Neural crest cell (in vitro differentiated cells): ENCODE measurements around the gene CYSTM1. TPM values are rescaled to one million over a fixed set of nuclear protein-coding genes. Genes with fewer than 3 reads are reported as not detected.

ENCODE experiments used
- DNase-seq: peaks from one replicate; pipeline ENCODE4 v3.0.0; 2021; ENCODE audit warnings: low read depth, mixed read lengths, low spot score
- H3K27ac Mint-ChIP-seq: one replicate; pipeline ENCODE4 v1.8.0; 2021; ENCODE audit warnings: mild to moderate bottlenecking, mixed read lengths; ENCODE audit not compliant: unreplicated experiment
- H3K27me3 Mint-ChIP-seq: 2 replicates; pipeline ENCODE4 v1.8.0; 2021; ENCODE audit warnings: low read depth, mild to moderate bottlenecking, mixed read lengths
- H3K36me3 Mint-ChIP-seq: 2 replicates; pipeline ENCODE4 v1.8.0; 2021; ENCODE audit warnings: low read depth, mild to moderate bottlenecking, mixed read lengths
- H3K4me1 Mint-ChIP-seq: 2 replicates; pipeline ENCODE4 v1.8.0; 2021; ENCODE audit warnings: mixed read lengths
- H3K4me3 Mint-ChIP-seq: one replicate; pipeline ENCODE4 v1.8.0; 2021; ENCODE audit warnings: mild to moderate bottlenecking, mixed read lengths
- H3K9me3 Mint-ChIP-seq: 2 replicates; pipeline ENCODE4 v1.8.0; 2021; ENCODE audit warnings: mixed read lengths
- CTCF ChIP-seq: fragments of 200-600 bp; sonication (generic); conservative IDR thresholded peaks from 2 replicates; pipeline ENCODE4 v1.5.0; 2021; ENCODE audit warnings: antibody characterized with exemption, mild to moderate bottlenecking
- total RNA-seq: library from RNA; stranded (reverse); gene quantifications from 2 replicates; pipeline ENCODE4 v1.2.1, GENCODE V29; 2021

CYSTM1 gene
- total RNA-seq, 1 donor from 2014 or later, result 19.8 TPM

GRCh38 chr5:140266471-140267200 is 91.6 kb downstream of the CYSTM1 start:
- H3K4me1 Mint-ChIP-seq, result peaks cover 24% of the 10 kb centered on the region
- no peak for TF ChIP-seq CTCF
- DNase-seq, result no peak
- H3K27ac Mint-ChIP-seq, result no peak overlapping the region
- H3K4me3 Mint-ChIP-seq, result no peak overlapping the region
- H3K27me3 Mint-ChIP-seq, result no peaks in the 10 kb centered on the region
- no peaks in the 10 kb centered on the region for H3K9me3 Mint-ChIP-seq
- H3K36me3 Mint-ChIP-seq, result peaks cover 8% of the 10 kb centered on the region

GRCh38 chr5:140267201-140267540 is 92.2 kb downstream of the CYSTM1 start:
- DNase-seq, result no peak
- TF ChIP-seq CTCF, result no peak
- no peaks in the 10 kb centered on the region for H3K9me3 Mint-ChIP-seq
- no peak overlapping the region for H3K27ac Mint-ChIP-seq
- peaks cover 20% of the 10 kb centered on the region for H3K4me1 Mint-ChIP-seq
- no peaks in the 10 kb centered on the region for H3K27me3 Mint-ChIP-seq
- H3K4me3 Mint-ChIP-seq, result no peak overlapping the region
- H3K36me3 Mint-ChIP-seq, result peaks cover 8% of the 10 kb centered on the region

GRCh38 chr5:140267559-140268018 is 92.6 kb downstream of the CYSTM1 start:
- TF ChIP-seq CTCF, result no peak
- no peak overlapping the region for H3K4me3 Mint-ChIP-seq
- H3K4me1 Mint-ChIP-seq, result peaks cover 16% of the 10 kb centered on the region
- H3K27me3 Mint-ChIP-seq, result no peaks in the 10 kb centered on the region
- DNase-seq, result no peak
- no peaks in the 10 kb centered on the region for H3K9me3 Mint-ChIP-seq
- H3K27ac Mint-ChIP-seq, result no peak overlapping the region
- H3K36me3 Mint-ChIP-seq, result peaks cover 5% of the 10 kb centered on the region

- Mint-ChIP-seq H3K27ac (no peak overlapping the region), H3K4me1 (peaks cover 16% of the 10 kb centered on the region), H3K36me3 (peaks cover 2% of the 10 kb centered on the region), H3K27me3 (no peaks in the 10 kb centered on the region), H3K4me3 (no peak overlapping the region), H3K9me3 (no peaks in the 10 kb centered on the region)
- TF ChIP-seq CTCF, result no peak
- no peak for DNase-seq
Observed at GRCh38 chr5:140270008-140270407, 95.0 kb downstream of the CYSTM1 start.

- no peak overlapping the region for H3K27ac Mint-ChIP-seq
- H3K4me1 Mint-ChIP-seq, result no peaks in the 10 kb centered on the region
- H3K9me3 Mint-ChIP-seq, result no peaks in the 10 kb centered on the region
- DNase-seq, result no peak
- TF ChIP-seq CTCF, result no peak
- no peaks in the 10 kb centered on the region for H3K27me3 Mint-ChIP-seq
- no peak overlapping the region for H3K4me3 Mint-ChIP-seq
- H3K36me3 Mint-ChIP-seq, result peaks cover 13% of the 10 kb centered on the region
Observed at GRCh38 chr5:140273401-140273877, 98.5 kb downstream of the CYSTM1 start.
